Measurements from ENCODE around the gene SLC35A2. TPM values are rescaled to one million over a fixed set of nuclear protein-coding genes. Genes with fewer than 3 reads are reported as not detected.

SLC35A2 gene
- total RNA-seq, 1 experiment from 2014 or later: 35.0 TPM

DNA sequence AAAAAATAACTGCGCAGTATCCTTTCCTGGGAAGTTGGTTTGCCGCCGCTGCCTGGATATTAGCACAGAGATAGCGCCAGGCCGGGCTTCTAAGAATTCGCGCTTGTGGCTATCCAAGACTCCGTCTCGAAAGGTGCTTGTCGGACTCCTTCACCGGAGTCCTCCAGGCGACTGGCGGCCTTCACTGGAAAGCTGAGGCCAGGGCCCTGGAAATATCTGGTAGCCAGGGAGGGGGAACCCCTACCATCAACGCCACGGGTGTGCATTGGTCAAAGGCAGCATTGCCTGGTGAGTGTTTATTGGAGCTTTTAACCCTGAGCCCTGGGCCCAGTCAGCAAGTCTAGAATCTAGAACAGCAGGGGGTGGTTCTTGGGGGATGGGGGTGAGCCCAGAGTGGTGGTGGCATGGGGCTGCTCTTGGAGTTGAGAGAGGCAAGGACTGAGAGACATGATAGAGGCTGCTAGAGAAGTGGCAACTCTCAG lies 8.0 kb upstream of the SLC35A2 start:
- Histone ChIP-seq H3K9ac (ENCODE audit: low read length) (no peak overlapping the region), H2AFZ (ENCODE audit: low read depth, low read length, poor library complexity, severe bottlenecking) (no peak overlapping the region), H3K9me2 (ENCODE audit: insufficient read depth) (no peaks in the 10 kb centered on the region), H3K4me3 (replicated peaks in 1 of 2; ENCODE audit: low read depth in 1 of 2, low read length in 2 of 2) (peak overlapping the region; percentile 22 to 69; a peak in 2 of 4 replicates), H3K4me2 (ENCODE audit: low read length) (peak overlapping the region; percentile 79), H3K79me2 (ENCODE audit: insufficient read depth, low read length) (peaks cover 31% of the 10 kb centered on the region), H3K9me3 (ENCODE audit: control insufficient read depth in 1 of 2, insufficient read depth in 1 of 2, low read depth in 1 of 2, low read length in 2 of 2) (no peaks in the 10 kb centered on the region), H4K20me1 (ENCODE audit: insufficient read depth) (no peaks in the 10 kb centered on the region), H3K4me1 (ENCODE audit: control insufficient read depth in 1 of 2, insufficient read depth in 2 of 2, low read length in 2 of 2) (peaks cover 5 to 19% of the 10 kb centered on the region in 2 experiments; a peak in 2 of 4 replicates), H3K27me3 (ENCODE audit: insufficient read depth, low read length) (no peaks in the 10 kb centered on the region), H3K27ac (ENCODE audit: low read depth, low read length) (peak overlapping the region; percentile 35), H3K36me3 (ENCODE audit: control insufficient read depth in 1 of 2, insufficient read depth in 2 of 2, low read length in 2 of 2) (peaks cover 3 to 6% of the 10 kb centered on the region in 2 experiments; a peak in 3 of 4 replicates)
- BruUV-seq (replicated peaks): no TSS peak
- TF ChIP-seq, protein P1, sequence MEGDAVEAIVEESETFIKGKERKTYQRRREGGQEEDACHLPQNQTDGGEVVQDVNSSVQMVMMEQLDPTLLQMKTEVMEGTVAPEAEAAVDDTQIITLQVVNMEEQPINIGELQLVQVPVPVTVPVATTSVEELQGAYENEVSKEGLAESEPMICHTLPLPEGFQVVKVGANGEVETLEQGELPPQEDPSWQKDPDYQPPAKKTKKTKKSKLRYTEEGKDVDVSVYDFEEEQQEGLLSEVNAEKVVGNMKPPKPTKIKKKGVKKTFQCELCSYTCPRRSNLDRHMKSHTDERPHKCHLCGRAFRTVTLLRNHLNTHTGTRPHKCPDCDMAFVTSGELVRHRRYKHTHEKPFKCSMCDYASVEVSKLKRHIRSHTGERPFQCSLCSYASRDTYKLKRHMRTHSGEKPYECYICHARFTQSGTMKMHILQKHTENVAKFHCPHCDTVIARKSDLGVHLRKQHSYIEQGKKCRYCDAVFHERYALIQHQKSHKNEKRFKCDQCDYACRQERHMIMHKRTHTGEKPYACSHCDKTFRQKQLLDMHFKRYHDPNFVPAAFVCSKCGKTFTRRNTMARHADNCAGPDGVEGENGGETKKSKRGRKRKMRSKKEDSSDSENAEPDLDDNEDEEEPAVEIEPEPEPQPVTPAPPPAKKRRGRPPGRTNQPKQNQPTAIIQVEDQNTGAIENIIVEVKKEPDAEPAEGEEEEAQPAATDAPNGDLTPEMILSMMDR (IDR thresholded peaks at IDR 0.05 in 2 of 3, conservative IDR thresholded peaks at IDR 0.05 in 1 of 3; ENCODE audit: borderline replicate concordance in 1 of 3, insufficient read depth in 1 of 3, low read depth in 2 of 3, low read length in 2 of 3): no peak
- no peak for TF ChIP-seq EZH2 (IDR thresholded peaks at IDR 0.05)
- CTCF ChIA-PET: no interaction called here
- intact Hi-C loops (cut with micrococcal nuclease): loop anchor here (2.0 to 5.0 kb wide), 2 partner anchors 37 to 157 kb away; partner anchors contain the start of genes GLOD5 and OTUD5
- ATAC-seq (no peak), DNase-seq (ENCODE audit: low read depth, low spot score) (no peak)
- RAD21 ChIA-PET (ENCODE audit: low non-redundant PET in 1 of 2, low total read pairs in 2 of 2, uncharacterized antibody in 2 of 2, unreplicated experiment in 2 of 2): no interaction called here
- POLR2A ChIA-PET: no interaction called here

DNA sequence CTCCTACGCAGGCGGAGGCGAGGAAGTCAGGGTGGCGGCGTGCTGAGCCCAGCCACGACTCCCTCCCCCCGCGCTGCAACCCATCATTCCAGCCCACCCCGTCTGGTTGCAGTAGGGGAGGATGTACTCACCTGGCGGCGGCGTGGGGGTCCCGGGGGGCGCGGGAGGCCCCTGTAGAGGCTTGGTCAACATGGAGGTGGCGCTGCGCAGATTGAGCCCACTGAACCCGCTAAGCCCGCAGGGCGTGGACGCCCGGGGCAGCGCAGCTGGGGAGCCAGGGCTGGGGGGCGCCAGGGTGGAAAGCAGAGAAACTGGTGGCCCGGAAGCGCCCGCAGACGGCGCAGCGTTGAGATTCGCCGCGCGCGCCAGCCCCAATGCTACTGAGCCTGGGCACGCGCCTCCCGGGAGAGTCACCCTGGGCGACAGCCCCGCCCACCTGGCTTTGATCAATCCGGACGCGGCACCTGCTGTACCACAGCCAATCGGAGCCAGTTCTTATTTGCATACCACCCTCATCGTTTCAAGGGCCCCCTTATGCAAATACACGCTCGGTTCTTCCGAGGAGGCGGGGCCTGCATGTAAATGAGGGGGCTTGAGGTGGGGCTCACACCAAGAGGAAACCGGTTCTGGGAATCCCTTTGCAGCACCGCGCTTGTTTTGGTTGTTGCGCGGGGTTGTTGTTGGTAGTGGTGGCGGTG lies 7.3 kb upstream of the SLC35A2 start, which contains the start of gene PIM2:
TSS of gene PIM2 (minus strand) at position 382 of the 698 bp plus-strand sequence. CDS start at position 192, 190 bp downstream.
- DNase-seq (ENCODE audit: low read depth, low spot score): peak; percentile 63
- no peaks in the 10 kb centered on the region for H3K27me3 ChIP-seq (ENCODE audit: insufficient read depth, low read length)
- no peak within 1 kb of the TSS for H2AFZ ChIP-seq (ENCODE audit: low read depth, low read length, poor library complexity, severe bottlenecking)
- H3K9me3 ChIP-seq (ENCODE audit: control insufficient read depth in 1 of 2, insufficient read depth in 1 of 2, low read depth in 1 of 2, low read length in 2 of 2): no peaks in the 10 kb centered on the region
- peak within 1 kb of the TSS; percentile 79 for H3K4me2 ChIP-seq (ENCODE audit: low read length)
- H4K20me1 ChIP-seq (ENCODE audit: insufficient read depth): no peaks in the 10 kb centered on the region
- peaks cover 7 to 9% of the 10 kb centered on the region in 2 experiments; a peak in 3 of 4 replicates for H3K36me3 ChIP-seq (ENCODE audit: control insufficient read depth in 1 of 2, insufficient read depth in 2 of 2, low read length in 2 of 2)
- peak; percentile 19; the same call in 1 of the 2 replicates for TF ChIP-seq ZFX (IDR thresholded peaks at IDR 0.05)
- TF ChIP-seq SP1 (IDR thresholded peaks at IDR 0.05; ENCODE audit: low read depth): no peak
- TF ChIP-seq TCF7L2 (IDR thresholded peaks at IDR 0.05; ENCODE audit: borderline replicate concordance, extremely low read depth, insufficient read depth, insufficient read length): peak; percentile 31
- peak; percentile 92 for TF ChIP-seq POLR2AphosphoS5 (IDR thresholded peaks at IDR 0.05; ENCODE audit: low read depth, low read length)
- TF ChIP-seq POLR2A (IDR thresholded peaks at IDR 0.05; ENCODE audit: borderline replicate concordance, extremely low read depth, insufficient read depth, insufficient read length): peak; percentile 62
- peak within 1 kb of the TSS; percentile 63 to 69 for H3K4me3 ChIP-seq (replicated peaks in 1 of 2; ENCODE audit: low read depth in 1 of 2, low read length in 2 of 2)
- ATAC-seq: peak; percentile 86
- H3K79me2 ChIP-seq (ENCODE audit: insufficient read depth, low read length): peaks cover 32% of the 10 kb centered on the region
- ChIA-PET CTCF (no interaction called here), RAD21 (ENCODE audit: low non-redundant PET in 1 of 2, low total read pairs in 2 of 2, uncharacterized antibody in 2 of 2, unreplicated experiment in 2 of 2) (no interaction called here), POLR2A (no interaction called here)
- no peaks in the 10 kb centered on the region for H3K9me2 ChIP-seq (ENCODE audit: insufficient read depth)
- H3K27ac ChIP-seq (ENCODE audit: low read depth, low read length): peak within 1 kb of the TSS; percentile 78
- intact Hi-C loops (cut with micrococcal nuclease): loop anchor here (2.0 to 5.0 kb wide), 2 partner anchors 38 to 156 kb away; partner anchors contain the start of genes GLOD5 and OTUD5
- BruUV-seq (replicated peaks): no TSS peak
- peak within 1 kb of the TSS; percentile 86 for H3K9ac ChIP-seq (ENCODE audit: low read length)
- peaks cover 5 to 19% of the 10 kb centered on the region in 2 experiments; a peak in 2 of 4 replicates for H3K4me1 ChIP-seq (ENCODE audit: control insufficient read depth in 1 of 2, insufficient read depth in 2 of 2, low read length in 2 of 2)
